ENCODE data around the gene GALM. TPM values are rescaled to one million over a fixed set of nuclear protein-coding genes. Genes with fewer than 3 reads are reported as not detected.

GALM gene
- total and polyA plus RNA-seq, 4 donors: 20.5 to 32.8 (median 26.1) TPM

DNA sequence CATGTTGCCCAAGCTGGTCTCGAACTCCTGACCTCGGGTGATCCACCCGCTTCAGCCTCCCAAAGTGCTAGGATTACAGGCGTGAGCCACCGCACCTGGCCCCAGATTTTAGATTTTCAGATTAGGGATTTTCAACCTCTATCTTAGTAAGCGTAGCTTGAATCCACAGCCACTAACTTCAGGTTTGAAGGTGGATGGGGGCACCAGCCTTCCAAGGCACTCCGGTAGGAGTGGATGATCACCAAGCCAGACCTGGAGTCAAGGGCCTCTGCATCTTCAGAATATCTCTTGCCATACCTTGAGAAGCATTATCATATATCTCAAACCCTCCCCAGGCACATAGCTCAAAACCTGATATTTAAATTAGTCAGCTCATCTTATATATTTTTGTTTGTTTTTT, 17.9 kb downstream of the GALM start:
- H3K27me3 ChIP-seq (ENCODE audit: control insufficient read depth in 4 of 4, insufficient read depth in 4 of 4, low read length in 3 of 4): no peaks in the 10 kb centered on the region
- peaks cover 3 to 14% (median 8%) of the 10 kb centered on the region in 4 donors for H3K4me1 ChIP-seq (ENCODE audit: control insufficient read depth in 4 of 4, insufficient read depth in 4 of 4, low read length in 3 of 4)
- no peak overlapping the region for H3K27ac ChIP-seq (ENCODE audit: low read depth in 1 of 2, low read length in 2 of 2)
- WGBS: 91% methylated on average over 7 of the region's 7 CpGs
- H3K9ac ChIP-seq (ENCODE audit: low read depth in 1 of 2, low read length in 2 of 2): no peak overlapping the region
- no peak for DNase-seq (ENCODE audit: low spot score)
- no peak for TF ChIP-seq RAD21 (IDR thresholded peaks at IDR 0.05)
- no peaks in the 10 kb centered on the region for H3K9me3 ChIP-seq (ENCODE audit: control insufficient read depth in 4 of 4, low read length in 3 of 4)
- no peak overlapping the region for H3K4me3 ChIP-seq (ENCODE audit: low read depth in 1 of 3, low read length in 3 of 3)
- peaks cover 11 to 25% (median 18%) of the 10 kb centered on the region in 4 donors for H3K36me3 ChIP-seq (ENCODE audit: control insufficient read depth in 4 of 4, insufficient read depth in 3 of 4, low read depth in 1 of 4, low read length in 3 of 4)

GRCh38 chr2:38685116-38685735, 19.3 kb downstream of the GALM start:
- Histone ChIP-seq H3K36me3 (ENCODE audit: control insufficient read depth in 4 of 4, insufficient read depth in 3 of 4, low read depth in 1 of 4, low read length in 3 of 4) (peaks cover 8 to 21% (median 12%) of the 10 kb centered on the region in 4 donors), H3K4me1 (ENCODE audit: control insufficient read depth in 4 of 4, insufficient read depth in 4 of 4, low read length in 3 of 4) (peaks cover 4 to 19% (median 10%) of the 10 kb centered on the region in 4 donors), H3K27me3 (ENCODE audit: control insufficient read depth in 4 of 4, insufficient read depth in 4 of 4, low read length in 3 of 4) (no peaks in the 10 kb centered on the region), H3K9me3 (ENCODE audit: control insufficient read depth in 4 of 4, low read length in 3 of 4) (no peaks in the 10 kb centered on the region), H3K4me3 (ENCODE audit: low read depth in 1 of 3, low read length in 3 of 3) (no peak overlapping the region), H3K9ac (ENCODE audit: low read depth in 1 of 2, low read length in 2 of 2) (no peak overlapping the region), H3K27ac (ENCODE audit: low read depth in 1 of 2, low read length in 2 of 2) (peak overlapping the region; percentile 19 to 47)
- DNase-seq (ENCODE audit: low spot score): no peak
- WGBS: 45% methylated on average over 3 of the region's 3 CpGs
- no peak for TF ChIP-seq ATF3 (IDR thresholded peaks at IDR 0.05)
- TF ChIP-seq, protein P1, sequence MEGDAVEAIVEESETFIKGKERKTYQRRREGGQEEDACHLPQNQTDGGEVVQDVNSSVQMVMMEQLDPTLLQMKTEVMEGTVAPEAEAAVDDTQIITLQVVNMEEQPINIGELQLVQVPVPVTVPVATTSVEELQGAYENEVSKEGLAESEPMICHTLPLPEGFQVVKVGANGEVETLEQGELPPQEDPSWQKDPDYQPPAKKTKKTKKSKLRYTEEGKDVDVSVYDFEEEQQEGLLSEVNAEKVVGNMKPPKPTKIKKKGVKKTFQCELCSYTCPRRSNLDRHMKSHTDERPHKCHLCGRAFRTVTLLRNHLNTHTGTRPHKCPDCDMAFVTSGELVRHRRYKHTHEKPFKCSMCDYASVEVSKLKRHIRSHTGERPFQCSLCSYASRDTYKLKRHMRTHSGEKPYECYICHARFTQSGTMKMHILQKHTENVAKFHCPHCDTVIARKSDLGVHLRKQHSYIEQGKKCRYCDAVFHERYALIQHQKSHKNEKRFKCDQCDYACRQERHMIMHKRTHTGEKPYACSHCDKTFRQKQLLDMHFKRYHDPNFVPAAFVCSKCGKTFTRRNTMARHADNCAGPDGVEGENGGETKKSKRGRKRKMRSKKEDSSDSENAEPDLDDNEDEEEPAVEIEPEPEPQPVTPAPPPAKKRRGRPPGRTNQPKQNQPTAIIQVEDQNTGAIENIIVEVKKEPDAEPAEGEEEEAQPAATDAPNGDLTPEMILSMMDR (IDR thresholded peaks at IDR 0.05; ENCODE audit: low read depth, low read length, missing input control): no peak
- no peak for TF ChIP-seq EGR1 (IDR thresholded peaks at IDR 0.05; ENCODE audit: low read depth in 2 of 2)
- TF ChIP-seq REST (IDR thresholded peaks at IDR 0.05): peak; percentile 47
- TF ChIP-seq FOXA2 (IDR thresholded peaks at IDR 0.05): no peak
- TF ChIP-seq RAD21 (IDR thresholded peaks at IDR 0.05): peak; percentile 38 to 41
- peak; percentile 70 to 76 for TF ChIP-seq HNF4A (conservative IDR thresholded peaks at IDR 0.05)
- TF ChIP-seq HNF4G (IDR thresholded peaks at IDR 0.05): no peak
- peak; percentile 42 for TF ChIP-seq MAX (IDR thresholded peaks at IDR 0.05)
- TF ChIP-seq GABPA (IDR thresholded peaks at IDR 0.05 in 1 of 2, conservative IDR thresholded peaks at IDR 0.05 in 1 of 2): no peak
- TF ChIP-seq FOXA1 (IDR thresholded peaks at IDR 0.05): no peak
- no peak for TF ChIP-seq NR2F2 (IDR thresholded peaks at IDR 0.05)
- TF ChIP-seq TAF1 (conservative IDR thresholded peaks at IDR 0.05): no peak
- TF ChIP-seq RXRA (IDR thresholded peaks at IDR 0.05): peak; percentile 62 to 66
- TF ChIP-seq YY1 (IDR thresholded peaks at IDR 0.05): peak; percentile 82
- TF ChIP-seq JUND (IDR thresholded peaks at IDR 0.05): peak in 1 of 2 donors; percentile 22
- peak; percentile 56 for TF ChIP-seq SP1 (IDR thresholded peaks at IDR 0.05)
- TF ChIP-seq, protein P2, sequence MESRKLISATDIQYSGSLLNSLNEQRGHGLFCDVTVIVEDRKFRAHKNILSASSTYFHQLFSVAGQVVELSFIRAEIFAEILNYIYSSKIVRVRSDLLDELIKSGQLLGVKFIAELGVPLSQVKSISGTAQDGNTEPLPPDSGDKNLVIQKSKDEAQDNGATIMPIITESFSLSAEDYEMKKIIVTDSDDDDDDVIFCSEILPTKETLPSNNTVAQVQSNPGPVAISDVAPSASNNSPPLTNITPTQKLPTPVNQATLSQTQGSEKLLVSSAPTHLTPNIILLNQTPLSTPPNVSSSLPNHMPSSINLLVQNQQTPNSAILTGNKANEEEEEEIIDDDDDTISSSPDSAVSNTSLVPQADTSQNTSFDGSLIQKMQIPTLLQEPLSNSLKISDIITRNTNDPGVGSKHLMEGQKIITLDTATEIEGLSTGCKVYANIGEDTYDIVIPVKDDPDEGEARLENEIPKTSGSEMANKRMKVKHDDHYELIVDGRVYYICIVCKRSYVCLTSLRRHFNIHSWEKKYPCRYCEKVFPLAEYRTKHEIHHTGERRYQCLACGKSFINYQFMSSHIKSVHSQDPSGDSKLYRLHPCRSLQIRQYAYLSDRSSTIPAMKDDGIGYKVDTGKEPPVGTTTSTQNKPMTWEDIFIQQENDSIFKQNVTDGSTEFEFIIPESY (IDR thresholded peaks at IDR 0.05): peak; percentile 38

Data from liver (tissue), 9 donors.